ENCODE data around the gene MTURN.
A peak's percentile ranks its signal among the peaks of the same experiment; 100 is the strongest.

Gene MTURN

GRCh38 chr7:30162622-30163124, 27.9 kb downstream of the MTURN start:
- DNase-seq = no peak

DNA sequence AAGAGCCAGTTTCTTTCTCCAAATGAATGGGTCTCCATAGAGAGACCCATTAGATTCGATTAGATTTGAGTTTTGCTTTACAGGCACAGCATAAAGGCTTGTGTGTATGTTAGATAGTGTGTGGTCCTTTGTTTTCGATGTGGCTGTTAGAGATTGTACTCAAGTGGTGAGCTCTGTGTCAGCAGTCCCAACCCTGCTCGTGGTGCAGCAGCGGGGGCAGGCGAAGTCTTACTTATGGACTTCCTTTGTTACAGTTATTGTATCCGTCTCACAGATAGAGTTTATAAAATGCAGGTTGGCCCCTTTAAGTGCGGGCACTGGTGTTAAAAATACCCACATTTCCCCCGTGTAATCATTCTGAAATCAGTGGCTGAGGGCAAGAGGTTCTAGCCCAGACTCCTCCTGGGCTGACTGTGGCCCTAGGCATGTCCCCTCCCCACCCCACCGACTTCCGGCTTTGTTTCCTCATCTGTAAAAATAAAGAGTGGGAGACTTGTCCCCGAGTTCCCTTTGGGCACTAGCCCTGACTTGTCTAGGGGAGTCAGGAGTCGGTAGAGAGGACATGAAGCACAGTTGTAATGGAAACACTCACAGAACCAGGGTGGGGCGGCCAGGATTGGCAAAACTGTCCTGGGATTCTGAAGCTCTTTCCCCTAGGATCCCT, 28.6 kb downstream of the MTURN start:
- DNase-seq = peak; percentile 10

GRCh38 chr7:30164567-30164966, 29.8 kb downstream of the MTURN start:
- no peak for DNase-seq

- DNase-seq = no peak
Observed at GRCh38 chr7:30165590-30165989, 30.8 kb downstream of the MTURN start.

GRCh38 chr7:30166155-30166840, 31.5 kb downstream of the MTURN start:
- DNase-seq = no peak

DNA sequence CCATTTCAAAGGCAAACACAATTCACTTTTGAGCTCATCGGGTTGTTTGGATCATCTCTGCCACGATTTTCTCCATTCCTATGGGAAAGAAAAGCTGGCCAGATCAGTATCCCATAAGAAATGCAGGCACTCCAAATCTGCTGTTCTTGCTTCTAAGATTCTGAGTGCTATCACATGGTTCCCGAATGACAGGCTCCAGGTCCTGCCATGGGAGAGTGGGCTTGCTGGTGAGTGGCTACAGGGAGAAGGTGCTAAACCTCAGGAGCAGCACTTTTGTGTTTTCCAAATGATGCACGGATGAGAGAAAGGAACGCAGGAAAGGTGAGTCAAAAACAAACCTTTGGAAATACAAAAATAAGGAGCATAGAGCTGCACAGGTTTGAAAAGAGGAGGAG, 32.1 kb downstream of the MTURN start:
- no peak for DNase-seq

DNA sequence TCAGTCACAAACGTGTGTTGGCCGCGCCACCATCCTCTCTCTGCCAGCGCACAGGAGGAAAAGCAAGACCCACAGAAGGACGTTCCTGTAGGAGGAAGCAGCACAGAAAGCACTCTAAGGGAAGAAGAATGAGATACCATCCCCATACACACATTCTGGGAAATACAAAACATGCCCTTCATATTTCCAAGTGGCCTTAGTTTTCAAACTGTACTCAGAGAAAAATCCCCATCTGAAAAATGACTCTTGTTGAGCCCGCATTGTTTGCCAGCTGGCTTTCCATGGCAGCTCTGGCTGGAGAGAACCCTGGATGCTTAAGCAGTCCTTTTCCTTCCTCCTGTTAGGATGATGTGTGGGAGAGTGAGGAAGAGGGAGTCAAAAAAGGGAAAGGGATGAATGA, 33.1 kb downstream of the MTURN start:
- DNase-seq = no peak

DNA sequence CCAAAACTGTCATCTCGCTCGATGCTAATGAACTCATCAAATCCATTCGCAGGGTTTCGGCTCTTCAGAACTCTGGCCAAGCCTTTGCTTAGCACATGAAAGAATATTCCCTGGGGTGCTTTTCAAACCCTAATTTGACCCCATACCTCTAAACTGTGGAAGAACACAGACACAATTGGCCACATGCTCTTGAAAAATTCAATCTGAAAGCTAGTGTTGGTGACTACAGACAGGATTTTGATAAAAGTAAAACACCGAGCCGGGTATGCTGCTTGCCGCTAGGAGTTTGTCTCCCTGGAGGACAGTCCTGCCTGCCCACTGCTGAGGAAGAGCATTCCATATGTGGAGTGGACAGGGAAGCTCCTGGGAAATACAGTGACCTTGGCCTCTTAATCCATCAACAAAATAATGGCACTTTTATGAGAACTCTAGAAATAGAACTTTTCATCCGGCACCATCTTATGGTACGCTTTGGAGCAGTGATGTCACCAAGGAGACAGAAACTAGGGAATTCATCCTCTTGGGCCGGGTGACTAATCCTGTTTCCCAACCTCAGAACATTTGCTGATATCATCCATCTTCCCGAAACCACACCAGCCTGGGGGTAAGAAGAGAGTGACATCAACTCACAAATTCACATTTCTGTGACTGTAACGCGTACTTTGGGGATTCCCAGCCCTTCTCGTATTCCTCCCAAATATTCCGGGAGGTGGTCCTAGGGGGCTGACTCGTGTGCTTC, 34.2 kb downstream of the MTURN start:
- DNase-seq = no peak

- no peak for DNase-seq
Observed at GRCh38 chr7:30169579-30169978, 34.8 kb downstream of the MTURN start.

GRCh38 chr7:30170476-30171205, 35.9 kb downstream of the MTURN start:
- no peak for DNase-seq

- DNase-seq = no peak
Observed at GRCh38 chr7:30171766-30172447, 37.1 kb downstream of the MTURN start.

DNA sequence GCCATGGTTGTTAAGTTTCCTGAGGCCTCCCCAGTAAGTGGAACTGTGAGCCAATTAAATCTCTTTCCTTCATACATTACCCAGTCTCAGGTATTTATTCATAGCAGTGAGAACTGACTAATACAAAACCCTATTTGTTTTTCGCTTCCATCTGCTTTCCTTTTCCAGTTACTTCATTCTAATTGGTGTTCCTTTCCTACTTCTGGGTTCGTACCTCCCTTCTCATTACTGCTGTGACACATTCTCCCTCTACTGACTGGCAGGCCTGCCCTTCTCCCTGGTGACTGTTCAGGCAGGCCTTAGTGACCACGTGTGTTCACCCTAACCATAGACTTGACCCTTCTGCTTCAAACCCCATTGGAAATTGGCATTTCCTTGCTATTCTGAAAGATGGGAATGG, 37.7 kb downstream of the MTURN start:
- DNase-seq = no peak

- DNase-seq = no peak
Observed at GRCh38 chr7:30173058-30173897, 38.5 kb downstream of the MTURN start.

- no peak for DNase-seq
Observed at GRCh38 chr7:30175180-30175579, 40.4 kb downstream of the MTURN start.

DNA sequence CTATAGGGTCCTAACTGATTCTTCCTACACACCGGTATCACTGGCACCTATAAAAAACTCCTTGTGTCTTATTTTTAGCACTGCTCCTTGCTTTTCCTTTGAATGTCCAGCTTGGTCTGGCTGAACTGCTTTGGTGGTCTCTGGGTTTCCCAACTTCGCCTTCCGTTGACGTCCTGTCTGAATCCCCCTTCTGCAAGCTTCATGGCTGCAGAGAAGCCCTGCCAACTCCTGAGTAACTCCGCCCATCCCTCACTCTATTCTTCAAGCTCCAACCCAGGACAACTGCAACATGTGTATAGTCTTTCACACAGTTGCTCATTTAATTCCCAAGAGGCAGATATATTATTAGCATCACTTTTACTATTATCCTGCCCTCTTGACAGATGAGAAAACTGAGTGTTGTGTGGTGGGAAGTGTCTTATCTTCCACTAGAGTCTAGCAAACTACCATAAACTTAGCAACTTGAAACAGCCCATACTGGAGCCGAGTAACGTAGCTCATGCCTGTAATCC, 40.9 kb downstream of the MTURN start:
- DNase-seq = no peak

DNA sequence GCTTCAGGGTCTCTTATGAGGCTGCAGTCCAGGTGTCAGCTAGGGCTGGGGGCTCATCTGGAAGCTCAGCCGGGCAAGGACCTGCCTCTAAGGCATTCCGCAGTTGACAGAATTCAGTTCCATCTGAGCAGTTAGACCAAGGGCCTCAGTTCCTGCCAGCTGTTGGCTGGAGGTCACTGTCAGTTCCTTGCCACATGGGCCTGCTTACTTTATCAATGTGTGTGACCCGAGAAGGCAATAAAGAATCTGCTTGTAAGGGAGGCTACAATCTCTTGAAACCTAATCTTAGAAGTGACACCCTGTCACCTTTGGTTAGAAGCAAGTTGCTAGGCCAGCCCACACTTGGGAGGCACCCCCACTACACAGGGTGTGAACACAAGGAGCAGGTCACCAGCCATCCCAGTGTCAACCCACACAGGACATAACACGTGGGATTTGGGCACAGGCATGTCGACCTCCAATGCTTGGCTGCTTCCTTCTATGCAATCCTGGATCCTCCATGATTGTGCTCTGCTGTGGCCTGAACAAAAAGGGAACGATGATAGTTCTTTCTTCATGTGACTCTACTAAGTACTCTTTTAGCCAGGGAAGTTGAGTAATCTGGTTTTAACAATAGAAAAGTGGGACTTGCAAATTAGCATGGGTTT, 41.8 kb downstream of the MTURN start:
- no peak for DNase-seq

DNA sequence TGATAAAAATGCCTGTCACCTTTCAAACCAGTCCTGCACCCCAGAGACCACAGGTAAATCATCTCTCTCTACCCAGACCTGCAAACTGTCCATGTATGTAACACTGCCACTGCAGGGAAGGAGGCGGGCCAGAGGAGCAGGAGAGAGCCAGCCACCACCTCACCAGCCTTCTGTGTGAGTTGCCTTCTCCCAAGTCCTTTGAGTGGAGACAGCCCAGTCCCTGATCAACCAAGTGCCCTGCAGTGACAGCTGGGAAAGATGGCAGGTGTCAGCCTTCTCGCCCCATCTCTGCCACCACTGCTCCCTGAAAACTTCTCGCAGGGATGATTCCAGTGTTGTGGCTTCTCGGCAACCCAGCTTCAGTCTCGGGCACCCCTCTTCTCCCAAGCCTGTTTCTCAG, 42.4 kb downstream of the MTURN start:
- DNase-seq = no peak

DNA sequence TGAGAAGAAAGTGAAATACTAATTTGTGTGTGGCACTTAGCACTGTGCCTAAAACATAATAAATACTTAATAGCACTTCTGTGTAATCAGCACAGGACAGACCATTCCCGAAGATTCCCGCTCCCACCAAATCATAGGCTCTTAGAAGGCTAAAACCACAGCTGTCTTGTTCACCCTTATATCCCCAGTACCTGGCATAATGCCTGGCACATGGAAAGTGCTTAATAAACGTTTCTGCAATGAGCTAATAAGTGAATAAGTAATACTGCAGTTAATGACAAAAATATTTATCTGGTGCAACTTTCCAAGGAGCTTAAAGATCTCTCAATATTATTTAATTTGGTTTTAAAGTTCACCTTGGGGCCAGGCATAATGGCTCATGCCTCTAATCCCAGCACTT, 43.2 kb downstream of the MTURN start:
- no peak for DNase-seq

- DNase-seq = no peak
Observed at GRCh38 chr7:30178748-30179436, 44.1 kb downstream of the MTURN start.

DNA sequence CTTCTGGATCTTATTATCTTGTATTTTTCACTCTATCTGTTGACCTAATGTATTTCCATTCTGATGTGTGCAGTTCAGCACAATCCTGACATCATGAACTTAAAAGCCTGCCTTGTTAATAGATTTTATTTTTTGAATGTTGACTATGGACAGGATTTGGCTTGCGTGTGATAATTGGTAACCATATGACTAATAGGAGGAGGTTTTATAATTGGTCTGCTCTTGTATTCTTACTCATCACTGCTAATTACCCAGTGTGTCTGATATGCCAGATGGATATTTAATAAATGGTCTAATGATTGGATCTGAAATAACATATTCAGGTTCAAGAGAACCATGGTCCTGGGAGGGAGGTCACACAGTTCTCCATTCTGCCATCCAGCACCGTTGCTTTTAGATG, 45.9 kb downstream of the MTURN start:
- no peak for DNase-seq
